GM18858 (cell line): Measurements from ENCODE around the gene ZNF423.
"Not testable (repeated sequence)": the region's sequence is repeated elsewhere in the genome, so short reads cannot be mapped to it uniquely, and the experiment has no call there.

Experiments
- ATAC-seq: cut with Tn5 transposase; IDR thresholded peaks from one replicate; pipeline ENCODE4 v1.9.1; 2021; ENCODE audit not compliant: unreplicated experiment

The ZNF423 gene

GRCh38 chr16:49523435-49524159 lies 332.3 kb downstream of the ZNF423 start:
- no peak for ATAC-seq

DNA sequence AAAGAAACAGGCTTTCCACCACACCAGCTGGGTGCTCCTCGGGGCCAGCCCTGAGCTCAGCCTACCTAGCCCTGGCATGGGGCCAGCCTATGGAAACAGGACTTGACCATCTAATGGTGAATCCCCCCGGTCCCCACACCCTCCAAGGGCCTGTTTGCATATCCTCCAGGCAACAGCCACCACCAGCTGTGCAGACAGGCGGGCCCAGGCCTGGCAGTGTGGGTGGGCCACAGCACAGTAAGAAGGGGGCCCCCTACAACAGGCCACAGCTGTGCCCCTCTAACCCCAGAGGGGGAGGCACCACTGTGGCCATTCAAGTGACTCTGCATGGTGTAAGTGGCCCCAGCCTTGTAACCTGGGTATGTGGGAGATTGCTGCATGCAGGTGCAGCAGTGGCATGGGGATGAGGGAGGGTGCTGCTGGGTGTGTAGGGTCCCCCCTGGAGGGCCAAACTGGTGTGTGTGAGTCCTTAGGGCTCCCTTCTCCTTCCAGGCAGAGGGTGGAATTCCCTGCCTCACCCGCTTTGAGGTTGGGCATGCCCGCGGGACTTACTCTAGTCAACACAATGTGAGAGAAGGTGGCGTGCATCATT lies 334.1 kb downstream of the ZNF423 start:
- no peak for ATAC-seq

DNA sequence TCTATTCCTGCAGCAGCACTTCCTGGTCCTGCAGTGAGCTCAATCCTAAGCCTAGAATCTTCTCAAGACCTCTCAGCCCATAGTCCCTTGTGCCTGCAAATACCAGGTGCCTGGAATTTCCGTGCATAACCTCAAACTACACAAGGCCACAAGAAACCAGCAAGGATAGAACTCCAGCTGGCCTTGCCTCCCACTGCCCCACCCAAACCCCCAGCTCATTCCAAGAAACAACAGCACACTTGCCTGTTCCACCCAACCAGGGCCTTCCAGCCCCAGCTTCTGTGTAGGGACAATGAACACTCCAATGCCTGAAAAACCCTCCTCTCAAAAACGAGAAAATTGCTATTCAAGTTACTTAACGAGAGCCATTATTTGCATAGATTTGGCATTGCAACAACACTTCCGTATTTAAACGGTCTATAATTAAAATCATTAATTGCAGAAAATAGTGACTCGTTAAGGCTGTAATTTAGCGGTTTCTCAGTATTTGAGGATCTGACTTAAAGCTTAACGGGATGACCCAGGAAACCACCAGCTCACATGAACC lies 335.3 kb downstream of the ZNF423 start:
- ATAC-seq: no peak

DNA sequence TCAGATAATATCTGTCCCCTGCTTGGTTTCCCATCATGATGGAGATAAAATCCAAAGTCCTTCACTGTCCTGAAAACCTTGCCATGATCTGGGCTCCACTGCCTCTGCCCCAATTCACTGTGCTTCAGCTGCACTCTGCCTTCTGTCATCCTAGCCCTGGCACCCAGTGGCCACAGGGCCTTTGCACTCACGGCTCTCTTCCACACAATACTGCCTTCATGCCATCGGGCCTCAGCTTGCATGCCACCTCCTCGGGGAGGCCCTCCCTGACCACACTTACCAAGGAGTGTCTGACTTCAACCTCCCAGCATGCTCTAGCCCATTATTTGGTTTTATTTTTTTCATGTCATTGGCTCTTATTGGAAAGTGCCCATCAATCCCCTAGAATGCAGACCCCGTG lies 336.2 kb downstream of the ZNF423 start:
- no peak for ATAC-seq

- ATAC-seq: no peak
Measured at GRCh38 chr16:49519008-49519656, 336.8 kb downstream of the ZNF423 start.

- no peak for ATAC-seq
Measured at GRCh38 chr16:49516382-49517036, 339.4 kb downstream of the ZNF423 start.

- ATAC-seq: no peak
Measured at GRCh38 chr16:49515861-49516260, 340.1 kb downstream of the ZNF423 start.

DNA sequence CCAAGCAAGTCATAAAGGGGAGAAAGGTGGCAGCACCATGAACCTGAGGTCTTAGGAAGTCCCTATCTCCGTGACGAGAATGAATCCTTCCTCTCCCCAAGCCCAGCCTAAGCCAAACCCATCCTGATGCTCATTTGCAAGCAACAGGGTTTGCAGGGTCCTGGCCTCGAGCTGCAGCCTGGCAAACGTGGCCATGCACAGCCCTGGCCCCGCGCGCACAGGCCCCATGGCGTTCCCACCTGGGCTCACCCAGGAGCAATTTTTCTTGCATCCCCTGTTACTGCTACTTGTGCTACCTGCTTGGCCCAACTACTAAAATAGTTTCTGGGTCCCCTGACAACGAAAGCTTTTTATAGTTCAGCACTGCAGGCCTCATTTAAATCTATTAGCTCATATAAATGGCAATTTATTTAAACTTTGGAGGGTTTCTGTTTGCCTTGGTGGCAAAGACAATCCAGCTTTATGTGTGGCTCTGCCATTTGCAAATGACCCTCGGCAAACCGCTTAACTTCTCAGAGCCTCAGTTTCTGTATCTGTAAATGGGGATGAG lies 340.8 kb downstream of the ZNF423 start:
- no peak for ATAC-seq

DNA sequence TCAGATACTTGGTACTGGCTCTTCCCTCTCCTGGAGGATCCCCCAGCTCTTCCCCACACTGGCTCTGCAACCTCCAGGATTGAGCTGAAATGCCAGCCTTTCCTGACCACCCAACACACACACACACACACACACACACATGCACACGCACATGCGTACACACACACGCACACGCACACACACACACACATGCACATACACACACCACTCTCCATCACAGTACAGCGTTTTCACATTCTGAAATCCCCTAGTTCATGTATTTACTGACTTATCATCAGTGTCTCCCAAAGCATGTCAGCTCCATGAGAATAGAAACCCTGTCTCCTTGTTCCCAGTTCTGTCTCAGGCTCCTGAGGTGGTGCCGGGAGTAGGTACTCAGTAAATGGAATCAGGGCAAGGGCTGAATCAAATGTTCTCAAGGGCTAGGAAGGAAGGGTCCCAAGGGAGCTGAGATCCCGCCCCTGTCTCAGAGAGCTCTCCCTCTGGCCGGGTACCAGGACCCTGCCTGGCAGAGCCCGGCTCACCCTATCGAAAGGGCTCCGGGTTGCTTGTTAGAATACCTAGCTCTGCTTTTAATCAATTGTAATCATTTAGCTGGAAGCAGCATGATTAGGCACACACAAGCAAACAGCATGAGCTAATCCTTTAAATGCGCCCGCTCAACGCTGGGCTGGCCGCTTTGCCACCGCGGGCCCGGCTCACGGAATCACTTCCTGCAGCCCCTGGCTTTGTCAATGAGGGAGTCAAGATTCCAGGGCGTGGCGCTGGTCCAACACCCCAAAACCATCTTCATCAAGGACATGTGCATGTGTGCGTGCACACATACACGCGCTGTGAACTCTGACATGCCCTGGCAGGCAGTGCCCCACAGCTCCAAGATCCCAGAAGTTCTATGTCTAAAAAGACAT lies 341.6 kb downstream of the ZNF423 start:
- no peak for ATAC-seq

GRCh38 chr16:49513040-49513439 lies 342.9 kb downstream of the ZNF423 start:
- no peak for ATAC-seq

DNA sequence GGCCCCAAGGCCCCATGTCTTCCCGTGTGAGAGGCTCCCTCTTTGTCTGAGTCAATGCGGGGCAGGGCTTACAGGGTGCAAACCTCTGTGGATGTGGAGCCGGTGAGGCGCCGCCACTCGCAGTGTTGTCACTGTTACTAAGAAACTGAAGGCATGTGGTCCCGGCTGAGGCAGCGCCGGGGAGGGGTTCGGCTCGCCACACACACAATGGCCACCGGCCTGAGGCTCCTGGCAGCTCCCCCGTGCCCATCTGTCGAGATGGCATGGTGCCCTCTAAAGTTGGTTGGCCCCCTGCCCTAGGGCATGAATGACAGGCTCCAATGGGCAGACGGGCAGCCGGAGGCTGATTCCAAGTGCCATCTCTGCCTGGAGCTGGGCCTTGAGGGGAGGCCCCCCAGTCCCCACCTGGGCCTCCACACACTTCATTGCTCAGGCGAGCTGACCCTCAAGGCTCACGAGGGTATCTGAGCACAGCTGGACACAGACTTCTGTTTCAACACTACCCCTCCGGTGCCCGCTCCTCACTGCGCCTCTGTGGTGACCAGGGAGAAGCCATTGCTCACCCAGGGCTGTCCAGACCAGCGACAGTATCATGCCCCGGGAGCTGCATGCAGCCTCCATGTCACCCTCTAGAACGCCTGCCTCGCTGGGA lies 345.1 kb downstream of the ZNF423 start:
- no peak for ATAC-seq

DNA sequence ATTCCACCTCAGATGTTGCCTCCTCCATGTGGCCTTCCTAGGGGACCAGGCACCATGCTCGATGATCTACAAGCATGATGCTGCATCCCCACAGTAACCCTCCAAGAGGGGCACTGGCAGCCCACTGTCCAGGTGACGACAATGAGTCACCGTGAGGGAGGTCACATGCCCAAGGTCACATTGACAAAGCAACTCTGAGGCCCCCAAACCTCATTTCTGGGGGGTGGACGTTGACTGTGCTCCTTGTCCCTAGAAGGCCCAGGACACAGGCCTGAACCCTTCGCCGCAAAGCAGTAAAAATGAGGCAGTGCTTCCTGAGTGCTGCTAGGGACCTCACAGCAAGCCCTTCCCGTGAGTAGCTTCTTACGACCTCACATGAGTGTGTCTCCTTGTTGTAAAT lies 345.8 kb downstream of the ZNF423 start:
- no peak for ATAC-seq

DNA sequence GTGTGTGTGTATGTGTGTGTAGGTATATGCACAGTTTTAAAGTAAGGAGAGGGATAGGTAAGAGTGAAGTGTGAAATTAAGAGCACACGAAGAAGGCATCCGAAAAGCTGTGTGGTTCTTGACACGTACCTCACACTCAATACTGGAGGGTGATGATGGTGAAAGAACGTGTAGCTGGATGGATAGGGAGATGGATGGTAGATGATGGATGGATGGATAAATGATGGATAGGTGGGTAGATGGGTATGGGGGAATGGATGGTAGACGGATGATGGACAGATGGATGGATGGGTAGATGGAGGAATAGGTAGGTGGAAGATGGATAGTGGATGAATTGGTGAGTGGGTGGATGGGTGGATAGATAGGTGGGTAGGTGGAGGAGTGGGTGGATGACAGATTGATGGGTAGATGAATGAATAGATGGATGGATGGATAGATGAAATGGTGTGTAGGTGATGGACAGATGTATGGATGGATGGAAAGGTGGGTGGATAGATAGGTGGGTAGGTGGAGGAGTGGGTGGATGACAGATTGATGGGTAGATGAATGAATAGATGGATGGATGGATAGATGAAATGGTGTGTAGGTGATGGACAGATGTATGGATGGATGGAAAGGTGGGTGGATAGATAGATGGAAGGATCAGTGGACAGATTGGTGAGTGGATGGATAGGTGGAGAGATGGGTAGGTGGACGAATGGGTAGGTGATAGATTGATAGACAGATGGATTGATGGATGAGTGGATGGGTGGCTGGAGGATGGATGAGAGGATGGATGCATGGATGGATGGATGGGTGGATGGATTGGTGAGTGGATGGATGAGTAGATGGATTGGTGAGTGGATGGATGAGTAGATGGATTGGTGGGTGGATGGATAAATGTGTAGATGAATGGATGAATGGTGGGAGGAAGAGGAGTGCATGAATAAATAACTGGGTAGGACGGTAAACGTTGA lies 349.6 kb downstream of the ZNF423 start:
- not testable (repeated sequence) for ATAC-seq

DNA sequence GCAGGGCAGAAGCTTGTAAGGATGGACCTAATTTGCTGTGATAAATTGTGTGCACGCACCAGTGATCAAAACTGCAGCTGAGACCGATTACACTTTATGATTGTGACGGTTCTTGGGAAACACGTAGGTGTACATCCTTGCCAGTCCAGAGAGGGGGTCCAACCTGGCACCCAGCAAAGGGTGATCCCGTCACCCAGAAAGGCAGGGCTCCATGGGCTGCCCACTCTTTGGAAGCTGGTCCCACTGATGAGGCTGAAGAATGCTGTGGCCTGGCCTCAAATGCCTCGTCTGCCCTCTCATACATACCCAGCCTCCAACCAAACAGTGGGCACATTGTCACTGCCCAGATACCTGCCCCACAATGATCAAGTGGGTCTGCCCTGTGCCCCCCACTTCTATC lies 350.4 kb downstream of the ZNF423 start:
- ATAC-seq: no peak

- no peak for ATAC-seq
Measured at GRCh38 chr16:49504626-49505025, 351.3 kb downstream of the ZNF423 start.

DNA sequence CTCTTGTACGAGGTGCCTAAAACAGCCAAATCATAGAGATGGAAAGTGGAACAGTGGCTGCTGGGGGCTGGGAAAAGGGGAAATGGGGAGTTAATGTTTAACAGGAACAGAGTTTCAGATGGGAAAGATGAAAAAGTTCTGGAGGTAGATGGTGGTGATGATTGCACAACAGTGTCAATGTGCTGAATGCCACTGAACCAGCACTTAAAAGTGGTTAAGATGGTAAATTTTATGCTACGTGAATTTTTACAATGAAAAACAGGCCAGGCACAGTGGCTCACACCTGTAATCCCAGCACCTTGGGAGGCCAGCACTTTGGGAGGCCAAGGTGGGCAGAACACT lies 351.9 kb downstream of the ZNF423 start:
- no peak for ATAC-seq

DNA sequence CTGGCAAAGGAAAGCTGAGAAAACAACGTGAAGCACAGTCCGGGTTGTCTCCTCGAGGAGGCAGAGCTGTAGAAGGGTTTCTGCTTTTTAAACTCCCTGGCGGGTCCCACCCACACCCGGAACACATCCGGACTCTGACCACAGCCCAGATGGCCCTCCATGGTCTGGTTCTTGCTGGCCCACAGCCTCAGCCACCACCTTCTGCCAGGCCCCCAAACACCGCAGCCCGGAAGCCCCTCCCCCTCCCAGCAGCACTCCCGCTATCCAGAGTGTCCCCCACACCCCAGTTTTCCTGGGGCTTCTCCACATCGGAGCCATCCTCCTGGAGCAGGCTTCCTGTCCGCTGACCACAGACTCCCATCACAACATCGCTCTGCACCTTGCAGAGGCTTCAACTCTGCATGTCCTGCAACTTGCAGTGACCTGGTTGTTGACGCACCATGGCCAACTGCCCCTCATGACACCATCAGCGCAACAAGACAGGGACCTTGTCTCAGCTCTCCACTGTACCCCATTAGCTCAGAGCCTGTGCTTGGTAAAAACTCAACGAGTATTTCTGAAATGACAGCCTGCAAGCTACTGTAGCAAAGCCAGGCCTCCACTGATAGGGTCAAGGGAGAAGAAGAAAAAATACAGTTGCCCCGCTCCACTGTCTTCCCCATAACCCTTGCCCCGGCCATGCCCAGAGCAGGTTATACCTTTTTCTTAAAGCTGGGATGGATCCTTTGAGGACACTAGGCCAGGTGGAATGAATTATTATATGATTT lies 352.5 kb downstream of the ZNF423 start:
- ATAC-seq: no peak
